PFSK-1 (cell line): ENCODE results near the gene UBE2M.

ENCODE experiments used
- FOXP2 ChIP-seq: optimal IDR thresholded peaks from 2 replicates; pipeline ENCODE3; 2011; ENCODE audit warnings: borderline replicate concordance, control low read depth, inconsistent platforms; ENCODE audit not compliant: insufficient read depth; ENCODE audit errors: extremely low read length, extremely low read depth
- POLR2AphosphoS5 ChIP-seq: IDR thresholded peaks from 2 replicates; pipeline ENCODE4 v1.6.1; 2012; ENCODE audit warnings: low read depth, mild to moderate bottlenecking, control low read depth, low read length, moderate library complexity
- REST ChIP-seq, 2 experiments: IDR thresholded peaks; 2 replicates each; pipeline versions ENCODE4 v1.6.1 to v1.8.0; 2011 to 2012; ENCODE audit warnings: low read depth in 2 of 2, low read length in 2 of 2, control low read depth in 1 of 2, inconsistent platforms in 1 of 2, mild to moderate bottlenecking in 1 of 2, moderate library complexity in 1 of 2; ENCODE audit not compliant: insufficient read depth in 1 of 2
- SIN3A ChIP-seq: IDR thresholded peaks from 2 replicates; pipeline ENCODE4 v1.6.1; 2012; ENCODE audit warnings: mild to moderate bottlenecking, low read length, moderate library complexity, borderline replicate concordance; ENCODE audit not compliant: insufficient read depth
- TAF1 ChIP-seq: IDR thresholded peaks from 2 replicates; pipeline ENCODE4 v1.6.1; 2012; ENCODE audit warnings: low read length, control low read depth, borderline replicate concordance; ENCODE audit not compliant: insufficient read depth

The UBE2M gene

GRCh38 chr19:58568453-58569130, 10.2 kb upstream of the UBE2M start:
- no peak for TF ChIP-seq REST (IDR thresholded peaks at IDR 0.05; ENCODE audit: insufficient read depth in 1 of 2, low read depth in 2 of 2, low read length in 2 of 2)
- no peak for TF ChIP-seq SIN3A
- TF ChIP-seq TAF1, result no peak
- TF ChIP-seq FOXP2, result no peak
- no peak for TF ChIP-seq POLR2AphosphoS5

GRCh38 chr19:58566989-58567388, 8.6 kb upstream of the UBE2M start:
- TF ChIP-seq POLR2AphosphoS5 (no peak), FOXP2 (no peak)

GRCh38 chr19:58563823-58564222, 5.4 kb upstream of the UBE2M start:
- no peak for TF ChIP-seq FOXP2
- no peak for TF ChIP-seq SIN3A
- no peak for TF ChIP-seq POLR2AphosphoS5
- no peak for TF ChIP-seq REST (IDR thresholded peaks at IDR 0.05; ENCODE audit: insufficient read depth in 1 of 2, low read depth in 2 of 2, low read length in 2 of 2)

- no peak for TF ChIP-seq TAF1
- TF ChIP-seq SIN3A, result no peak
- TF ChIP-seq POLR2AphosphoS5, result no peak
- no peak for TF ChIP-seq REST (IDR thresholded peaks at IDR 0.05; ENCODE audit: insufficient read depth in 1 of 2, low read depth in 2 of 2, low read length in 2 of 2)
- TF ChIP-seq FOXP2, result no peak
These were observed 4.7 kb upstream of the UBE2M start for GRCh38 chr19:58563034-58563573.

- TF ChIP-seq REST (IDR thresholded peaks at IDR 0.05; ENCODE audit: insufficient read depth in 1 of 2, low read depth in 2 of 2, low read length in 2 of 2) (no peak), SIN3A (no peak), POLR2AphosphoS5 (no peak), TAF1 (no peak), FOXP2 (no peak)
These were observed 4.0 kb upstream of the UBE2M start for GRCh38 chr19:58562122-58563033.
